Hematopoietic multipotent progenitor cell treated with erythropoietin and hydrocortisone succinate and interleukin-3 and kit ligand, for 15 days (in vitro differentiated cells): Measurements from ENCODE around the gene GUCY2D.

ENCODE experiments used
- DNase-seq: peaks from one replicate; pipeline ENCODE4 v3.0.0-alpha.2; 2015; ENCODE audit warnings: low spot score

GUCY2D gene

GRCh38 chr17:8066841-8067775 lies 64.7 kb downstream of the GUCY2D start:
- DNase-seq: no peak

GRCh38 chr17:8067806-8068205 lies 65.4 kb downstream of the GUCY2D start:
- DNase-seq: no peak

GRCh38 chr17:8068736-8069586 lies 66.5 kb downstream of the GUCY2D start:
- DNase-seq: no peak

- no peak for DNase-seq
Measured at GRCh38 chr17:8069587-8069860, 67.1 kb downstream of the GUCY2D start.
